GDM1 (cell line): ENCODE data around the gene MATN1.

Source experiments
- DNase-seq: peaks from one replicate; lab custom pipeline; 2025; lab: John Stamatoyannopoulos, UW

Gene MATN1

DNA sequence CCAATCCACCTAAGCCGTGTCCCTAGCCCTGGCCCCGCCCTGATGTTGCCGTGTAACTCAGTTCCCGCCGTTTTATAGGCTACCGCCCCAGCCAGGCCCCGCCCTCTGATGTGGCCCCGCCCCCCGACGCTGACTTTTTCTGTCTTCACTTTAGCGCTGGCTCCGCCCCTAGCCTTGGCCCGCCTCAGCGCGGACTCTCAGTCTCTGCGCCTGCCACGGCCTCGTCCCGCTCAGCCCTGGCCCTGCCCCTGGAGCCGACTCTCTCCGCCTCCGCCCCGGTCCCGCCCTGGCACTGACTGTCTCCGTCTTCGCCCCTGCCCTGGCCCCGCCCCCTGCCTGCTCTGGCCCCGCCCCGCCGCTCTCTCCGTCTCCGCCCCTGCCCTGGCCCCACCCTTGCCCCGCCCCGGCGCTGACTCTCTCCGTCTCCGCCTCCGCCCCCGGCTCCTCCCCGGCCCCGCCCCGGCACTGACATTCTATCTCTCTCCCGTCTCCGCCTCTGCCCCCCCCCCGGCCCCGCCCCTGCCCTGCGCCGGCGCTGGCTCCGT is 5.2 kb downstream of the MATN1 start:
- peak; percentile 99 for DNase-seq

- DNase-seq: no peak
Observed at GRCh38 chr1:30716646-30717045, 6.7 kb downstream of the MATN1 start.

DNA sequence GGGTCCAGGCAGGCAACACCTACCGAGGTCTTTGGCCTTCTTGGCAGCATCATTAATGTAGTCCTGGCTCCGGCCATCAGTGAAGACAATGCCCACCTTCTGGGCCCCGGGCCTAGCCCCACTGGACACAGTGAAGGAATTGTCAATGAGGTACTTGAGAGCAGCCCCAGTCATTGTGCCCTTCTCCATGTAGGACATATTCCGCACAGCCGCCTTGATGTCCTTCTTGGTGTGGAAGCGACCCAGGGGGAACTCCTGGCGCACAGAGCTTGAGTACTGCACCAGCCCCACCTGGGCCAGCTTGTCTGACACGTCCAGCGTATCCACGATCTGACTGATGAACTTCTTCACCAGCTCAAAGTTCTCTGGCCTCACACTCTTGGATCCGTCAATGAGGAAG is 7.5 kb downstream of the MATN1 start:
- no peak for DNase-seq

GRCh38 chr1:30715216-30715615 is 8.2 kb downstream of the MATN1 start:
- no peak for DNase-seq

GRCh38 chr1:30714536-30715090 is 8.8 kb downstream of the MATN1 start:
- no peak for DNase-seq

GRCh38 chr1:30714025-30714424 is 9.4 kb downstream of the MATN1 start:
- DNase-seq: no peak

- DNase-seq: no peak
Observed at GRCh38 chr1:30713311-30713710, 10.1 kb downstream of the MATN1 start.

DNA sequence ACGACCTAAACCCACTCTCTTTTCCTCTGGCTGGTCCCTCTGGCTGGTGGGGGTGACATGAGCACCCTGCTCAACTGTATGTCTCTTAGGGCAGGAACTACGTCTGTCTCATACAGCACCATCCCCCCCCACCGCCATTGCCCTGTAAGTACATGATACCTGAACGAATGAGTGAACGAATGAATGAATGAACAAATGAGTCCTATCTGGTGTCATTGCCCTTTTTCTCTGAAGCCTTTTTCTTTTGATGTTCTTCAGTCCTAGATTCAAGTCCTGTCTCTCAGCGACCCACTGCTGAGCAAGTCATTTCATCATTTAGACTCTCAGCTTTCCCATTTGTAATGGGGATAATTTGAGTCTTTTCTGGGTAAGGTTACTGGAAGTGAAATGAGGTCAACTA is 10.8 kb downstream of the MATN1 start:
- DNase-seq: no peak

- no peak for DNase-seq
Observed at GRCh38 chr1:30710407-30710806, 13.0 kb downstream of the MATN1 start.

DNA sequence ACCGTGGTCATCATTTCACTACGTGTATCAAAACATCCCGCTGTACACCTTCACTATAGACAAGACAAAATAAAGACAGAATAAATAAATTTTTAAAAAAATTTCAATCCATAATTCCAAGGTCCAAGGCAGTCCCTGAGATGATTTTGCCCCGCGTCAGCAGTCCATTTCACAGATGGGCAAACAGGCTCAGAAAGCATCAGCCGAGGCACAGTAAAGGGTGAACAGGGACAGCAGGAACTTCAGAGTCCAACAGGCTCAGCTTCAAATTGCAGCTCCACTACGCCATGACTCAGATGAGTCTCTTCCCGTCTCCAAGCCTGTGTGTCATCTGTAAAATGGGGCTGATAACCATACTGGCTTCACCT is 15.0 kb downstream of the MATN1 start:
- DNase-seq: no peak

GRCh38 chr1:30707412-30708360 is 15.7 kb downstream of the MATN1 start:
- peak; percentile 20 for DNase-seq

GRCh38 chr1:30706528-30706927 is 16.9 kb downstream of the MATN1 start:
- no peak for DNase-seq

DNA sequence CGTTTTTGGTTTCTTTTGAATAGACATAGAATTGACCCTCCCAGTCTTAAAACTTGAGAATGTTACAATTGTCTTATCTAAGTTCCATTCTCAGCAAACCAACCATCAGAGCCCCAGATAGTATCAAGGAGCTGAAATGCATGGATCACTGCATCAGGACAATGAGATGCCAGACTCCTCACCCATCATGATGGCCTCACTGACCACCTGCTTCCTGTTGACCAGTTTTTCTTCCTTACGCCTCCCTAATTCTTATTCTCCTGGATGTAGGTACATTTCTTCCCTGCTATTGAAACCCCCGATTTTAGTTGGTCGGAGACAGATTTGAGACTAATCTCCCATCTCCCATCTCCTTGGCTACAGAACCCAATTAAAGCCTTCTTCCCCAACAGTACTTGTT is 17.7 kb downstream of the MATN1 start:
- no peak for DNase-seq

GRCh38 chr1:30704765-30705509 is 18.4 kb downstream of the MATN1 start:
- DNase-seq: no peak

DNA sequence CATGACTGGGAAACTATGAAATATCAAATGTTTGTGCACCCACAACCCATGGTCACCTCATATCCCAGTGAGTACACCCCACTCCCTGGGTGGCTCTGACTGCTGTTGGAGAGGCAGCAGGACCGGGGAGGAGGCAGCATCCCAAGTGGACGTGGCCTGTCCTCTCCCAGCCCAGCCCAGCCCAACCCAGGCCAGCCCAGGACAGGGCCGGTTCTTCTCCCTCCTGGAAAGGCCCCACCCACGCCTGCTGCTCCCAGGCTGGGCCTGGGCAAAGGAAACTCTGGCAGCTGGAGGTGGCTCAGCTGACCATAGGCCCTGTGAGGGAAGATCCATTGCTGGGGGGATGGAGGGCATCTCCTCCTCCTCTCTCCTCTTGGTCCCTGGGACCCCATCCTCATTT is 19.1 kb downstream of the MATN1 start:
- DNase-seq: no peak

GRCh38 chr1:30702823-30703222 is 20.6 kb downstream of the MATN1 start:
- no peak for DNase-seq

GRCh38 chr1:30701258-30701633 is 22.1 kb downstream of the MATN1 start:
- DNase-seq: no peak

GRCh38 chr1:30700528-30701257 is 22.7 kb downstream of the MATN1 start:
- no peak for DNase-seq

GRCh38 chr1:30699762-30700161 is 23.6 kb downstream of the MATN1 start:
- DNase-seq: no peak

DNA sequence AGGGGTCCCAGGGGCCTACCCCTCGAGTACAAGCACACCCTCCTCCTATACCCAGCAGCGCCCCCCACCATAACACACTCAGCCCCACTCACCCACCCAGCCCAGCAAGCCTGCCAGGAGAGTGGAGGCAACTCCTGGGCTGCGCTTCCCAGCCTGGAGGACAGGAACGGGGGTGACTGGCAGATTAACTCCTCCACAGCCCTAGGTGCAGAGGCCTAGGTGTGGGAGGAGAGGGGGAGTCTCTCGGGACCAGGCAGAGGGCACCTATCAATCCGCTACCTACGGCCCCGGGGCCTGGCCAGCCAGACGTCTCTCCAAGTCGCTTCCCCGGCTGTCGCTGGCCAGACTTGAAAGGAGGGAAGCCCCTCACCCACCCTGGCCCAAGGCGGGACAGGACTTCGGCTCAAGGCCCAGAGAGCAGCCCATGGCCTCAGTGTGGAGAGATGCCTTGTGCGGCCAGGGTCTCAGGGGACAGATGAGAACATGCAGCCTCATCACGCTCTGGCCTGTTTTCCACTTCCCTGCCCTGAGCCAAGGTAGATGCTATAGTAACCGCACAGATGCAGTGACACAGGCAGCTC is 24.9 kb downstream of the MATN1 start:
- DNase-seq: no peak

DNA sequence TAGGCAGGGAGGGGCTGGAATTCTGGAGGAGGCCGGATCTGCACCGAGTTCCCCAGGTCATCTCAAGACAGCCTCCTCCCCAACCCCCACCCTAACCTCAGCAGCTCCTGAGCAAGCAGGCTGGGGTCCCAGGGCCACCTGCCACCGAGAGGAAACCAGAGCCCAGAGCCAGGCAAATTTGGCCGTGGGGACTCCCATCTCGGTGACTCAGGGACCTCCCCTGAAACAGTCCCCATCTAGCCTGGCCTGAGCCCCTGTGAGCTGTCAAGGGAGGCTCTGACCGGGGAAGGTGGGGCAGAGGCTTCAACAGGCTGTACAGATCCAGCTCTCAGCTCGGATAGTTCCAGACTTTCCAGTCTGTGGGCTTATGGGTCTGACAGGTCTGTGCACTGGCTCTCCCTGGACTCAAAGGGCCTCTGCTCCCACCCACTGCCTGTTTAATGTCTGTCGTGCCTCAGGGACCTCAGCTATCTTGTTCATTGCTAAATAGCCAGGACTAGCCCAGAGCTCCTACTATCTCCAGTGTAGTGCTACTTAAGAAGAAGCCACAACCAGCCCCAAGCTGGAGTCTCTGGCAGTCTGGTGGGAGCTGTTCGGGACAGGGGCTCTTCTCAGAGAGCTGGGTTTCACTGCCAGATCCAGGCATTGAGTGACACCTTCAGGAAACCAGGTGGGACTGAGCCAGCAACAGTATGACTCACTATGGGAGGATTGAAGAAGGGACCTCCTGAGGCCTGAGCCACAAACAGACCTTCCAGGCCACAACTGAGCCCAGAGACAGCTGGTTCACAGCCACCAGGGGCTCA is 25.6 kb downstream of the MATN1 start:
- no peak for DNase-seq
